GM23248 (cell line): ENCODE data around the gene FAM171A1.

Source experiments
- EZH2 ChIP-seq: fragments of 200-600 bp; sonication (generic); IDR thresholded peaks from 2 replicates; pipeline ENCODE4 v1.6.1; 2018; ENCODE audit warnings: antibody characterized with exemption, mild to moderate bottlenecking; ENCODE audit not compliant: insufficient read depth, poor library complexity, severe bottlenecking
- EZH2phosphoT487 ChIP-seq: fragments of 200-600 bp; sonication (generic); IDR thresholded peaks from 2 replicates; pipeline ENCODE4 v1.6.1; 2018; ENCODE audit warnings: antibody characterized with exemption, moderate library complexity, mild to moderate bottlenecking, low read depth; ENCODE audit not compliant: insufficient read depth

DNA sequence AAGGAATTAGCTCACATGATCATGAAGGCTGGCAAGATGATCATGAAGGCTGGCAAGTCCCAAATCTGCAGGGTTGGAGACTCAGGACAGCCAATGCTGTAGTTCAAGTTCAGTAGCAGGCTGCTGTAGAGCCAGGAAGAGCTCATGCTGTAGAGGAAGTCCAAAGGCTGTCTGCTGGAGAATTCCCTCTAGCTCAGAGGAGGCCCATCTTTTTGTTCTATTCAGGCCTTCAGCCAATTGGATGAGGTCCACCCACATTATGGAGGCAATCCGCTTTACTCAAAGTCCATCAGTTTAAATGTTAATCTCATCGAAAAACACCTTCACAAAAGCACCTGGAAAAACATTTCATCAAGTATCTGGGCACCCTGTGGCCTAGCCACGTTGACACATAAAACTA lies 24.8 kb upstream of the FAM171A1 start:
- TF ChIP-seq EZH2 (no peak), EZH2phosphoT487 (no peak)
